Omental fat pad (tissue), 4 donors: ENCODE measurements around the gene UGGT2. TPM values are rescaled to one million over a fixed set of nuclear protein-coding genes. Genes with fewer than 3 reads are reported as not detected.
"Not testable (repeated sequence)": the region's sequence is repeated elsewhere in the genome, so short reads cannot be mapped to it uniquely, and the experiment has no call there.

Source experiments
- ATAC-seq: fragments of 150-250 bp; one replicate; pipeline ENCODE4 v1.9.1; 2016; ENCODE audit warnings: mild to moderate bottlenecking, moderate library complexity; ENCODE audit not compliant: low FRiP score
- DNase-seq: peaks from one replicate; pipeline ENCODE4 v3.0.0-alpha.2; 2019; ENCODE audit warnings: low spot score
- CTCF ChIP-seq, 3 donors: fragments of 450-650 bp; IDR thresholded peaks; one replicate each; pipeline ENCODE4 v1.5.1; 2016 to 2017; ENCODE audit warnings: antibody characterized with exemption in 3 of 3, mild to moderate bottlenecking in 3 of 3, moderate library complexity in 2 of 3
- total RNA-seq, 4 donors: library from RNA; depleted of rRNA; stranded (reverse); fragments of >200 nt; gene quantifications; one replicate each; pipeline ENCODE4 v1.1.0, GENCODE V29; 2016

Gene UGGT2
- total RNA-seq, 4 donors from 2014 or later: 32.6 to 86.4 (median 42.9) TPM

- ATAC-seq (no peak), DNase-seq (no peak)
- no peak for TF ChIP-seq CTCF (IDR thresholded peaks at IDR 0.05)
These were observed 247.3 kb downstream of the UGGT2 start for GRCh38 chr13:95805921-95806320.

GRCh38 chr13:95801825-95802224 lies 251.4 kb downstream of the UGGT2 start:
- no peak for TF ChIP-seq CTCF (IDR thresholded peaks at IDR 0.05)
- DNase-seq (no peak), ATAC-seq (no peak)

- DNase-seq (no peak), ATAC-seq (no peak)
- no peak for TF ChIP-seq CTCF (IDR thresholded peaks at IDR 0.05)
These were observed 252.8 kb downstream of the UGGT2 start for GRCh38 chr13:95800436-95800835.

GRCh38 chr13:95797016-95797415 lies 256.2 kb downstream of the UGGT2 start:
- ATAC-seq (no peak), DNase-seq (no peak)
- TF ChIP-seq CTCF (IDR thresholded peaks at IDR 0.05): no peak

GRCh38 chr13:95793781-95794180 lies 259.4 kb downstream of the UGGT2 start:
- no peak for TF ChIP-seq CTCF (IDR thresholded peaks at IDR 0.05)
- ATAC-seq (no peak), DNase-seq (no peak)

- TF ChIP-seq CTCF (IDR thresholded peaks at IDR 0.05): no peak
- ATAC-seq: no peak
These were observed 260.1 kb downstream of the UGGT2 start for GRCh38 chr13:95793018-95793555.

GRCh38 chr13:95791084-95791722 lies 262.0 kb downstream of the UGGT2 start:
- TF ChIP-seq CTCF (IDR thresholded peaks at IDR 0.05): no peak
- DNase-seq: no peak
- ATAC-seq: no peak

More at GRCh38 chr13:95793018-95793555, 260.1 kb downstream of the UGGT2 start:
- no peak for DNase-seq

DNA sequence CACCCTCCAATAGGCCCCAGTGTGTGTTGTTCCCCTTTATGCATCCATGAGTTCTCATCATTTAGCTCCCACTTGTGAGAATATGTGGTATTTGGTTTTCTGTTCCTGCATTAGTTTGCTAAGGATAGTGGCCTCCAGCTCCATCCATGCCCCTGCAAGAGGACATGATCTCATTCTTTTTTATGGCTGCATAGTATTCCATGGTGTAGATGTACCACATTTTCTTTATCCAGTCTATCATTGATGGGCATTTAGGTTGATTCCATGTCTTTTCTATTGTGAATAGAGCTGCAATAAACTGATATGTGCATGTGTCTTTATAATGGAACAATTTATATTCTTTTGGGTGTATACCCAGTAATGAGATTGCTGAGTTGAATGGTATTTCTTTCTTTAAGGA lies 263.9 kb downstream of the UGGT2 start:
- not testable (repeated sequence) for ATAC-seq, DNase-seq
